Stomach (tissue), 9 donors: ENCODE measurements around the gene DDX53. TPM values are rescaled to one million over a fixed set of nuclear protein-coding genes. Genes with fewer than 3 reads are reported as not detected.

Experiments used
- DNase-seq, 2 donors: peaks; one replicate each; pipeline versions ENCODE4 v3.0.0 to v3.0.0-alpha.2; 2013 to 2019
- H3K27ac ChIP-seq, 5 donors: fragments of 200-600 bp in 4 of 5; sonication (generic) in 4 of 5; one replicate each; pipeline ENCODE4 v1.5.1; 2013 to 2019; ENCODE audit warnings: mild to moderate bottlenecking in 1 of 5, moderate library complexity in 1 of 5
- H3K27me3 ChIP-seq, 3 donors: fragments of 200-600 bp; sonication (generic); one replicate each; pipeline ENCODE4 v1.5.1; 2017 to 2019; ENCODE audit warnings: mixed run types in 1 of 3
- H3K36me3 ChIP-seq, 4 donors: fragments of 200-600 bp; sonication (generic); 1 replicate in 3 of 4; 2 replicates in 1 of 4; pipeline ENCODE4 v1.5.1; 2016 to 2019
- H3K4me1 ChIP-seq, 4 donors: fragments of 200-600 bp; sonication (generic); one replicate each; pipeline ENCODE4 v1.5.1; 2016 to 2019
- H3K4me3 ChIP-seq, 4 donors: fragments of 200-600 bp; sonication (generic) in 3 of 4; one replicate each; pipeline ENCODE4 v1.5.1; 2016 to 2019; ENCODE audit warnings: mild to moderate bottlenecking in 1 of 4
- H3K9me3 ChIP-seq, 4 donors: fragments of 200-600 bp; sonication (generic); one replicate each; pipeline ENCODE4 v1.5.1; 2016 to 2019
- CTCF ChIP-seq, 7 experiments: fragments of 450-650 bp in 4 of 7; fragments of 200-600 bp in 3 of 7; sonication (generic) in 3 of 7; IDR thresholded peaks; one replicate each; pipeline ENCODE4 v1.5.1; 2016 to 2019; ENCODE audit warnings: antibody characterized with exemption in 7 of 7, control low read depth in 2 of 7, mild to moderate bottlenecking in 1 of 7
- EP300 ChIP-seq: sonication (generic); formaldehyde crosslinking; IDR thresholded peaks from one replicate; pipeline ENCODE4 v1.6.1; 2017; ENCODE audit warnings: antibody characterized with exemption
- POLR2A ChIP-seq, 4 donors: fragments of 450-650 bp; IDR thresholded peaks; one replicate each; pipeline ENCODE4 v1.6.1; 2016; ENCODE audit warnings: antibody characterized with exemption in 4 of 4, control low read depth in 2 of 4, mild to moderate bottlenecking in 1 of 4, moderate library complexity in 1 of 4
- POLR2AphosphoS5 ChIP-seq, 3 donors: sonication (generic); formaldehyde crosslinking; IDR thresholded peaks; one replicate each; pipeline ENCODE4 v1.6.1; 2016; ENCODE audit warnings: antibody characterized with exemption in 3 of 3
- whole genome bisulfite sequencing, 5 donors: extraction: QIAGEN DNeasy Blood & Tissue Kit in 3 of 5; methylation state at CpG; one replicate each; pipeline versions ENCODE4 v1.1.5 to v1.1.7; 2013 to 2018; 5-methylcytosine and 5-hydroxymethylcytosine counted together
- intact Hi-C: fragments of 100-400 bp; cut with DNase I; formaldehyde crosslinking; loops from one replicate; pipeline ENCODE4 v1.15.1; 2023; ENCODE audit warnings: low total_unique reads
- polyA plus RNA-seq, 3 donors: library from polyadenylated mRNA; stranded (reverse); fragments of 200-250 nt; gene quantifications; one replicate each; pipeline ENCODE4 v1.2.3, GENCODE V29; 2013
- total RNA-seq, 5 donors: library from RNA; depleted of rRNA; stranded (reverse); fragments of >200 nt; gene quantifications; one replicate each; pipeline versions ENCODE4 v1.1.0 to v1.2.3, GENCODE V29; 2014 to 2016
- donor health status: healthy with polysubstance abuse.
- donor health status: Bipolar disorder and iron deficiency.
- donor health status: healthy.

DDX53 gene
- total and polyA plus RNA-seq, 8 donors: not detected

DNA sequence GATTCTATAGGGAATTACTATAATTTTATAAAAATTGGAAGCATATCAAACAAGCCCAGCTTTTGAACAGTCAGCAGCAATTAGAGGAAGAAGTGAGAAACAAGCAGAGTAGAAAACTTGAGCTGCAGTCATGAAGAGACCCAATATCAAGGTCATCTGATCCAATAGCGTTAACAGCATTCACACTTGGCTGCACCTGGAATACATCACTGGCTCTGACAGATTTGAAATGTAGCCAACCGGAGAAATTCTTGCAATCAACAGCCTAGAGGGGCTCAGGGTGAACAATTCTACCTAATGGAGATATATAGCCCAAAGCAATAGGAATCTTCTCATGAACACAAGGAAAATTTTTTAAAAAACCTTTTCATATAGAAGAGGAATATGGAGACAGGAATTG lies 13.6 kb downstream of the DDX53 start:
- Histone ChIP-seq H3K27me3 (no peaks in the 10 kb centered on the region), H3K4me3 (no peak overlapping the region), H3K36me3 (no peaks in the 10 kb centered on the region), H3K9me3 (no peaks in the 10 kb centered on the region), H3K27ac (no peak overlapping the region), H3K4me1 (no peaks in the 10 kb centered on the region)
- intact Hi-C loops: no loop called here
- no peak for TF ChIP-seq CTCF (IDR thresholded peaks at IDR 0.05)
- no peak for TF ChIP-seq POLR2A (IDR thresholded peaks at IDR 0.05)
- TF ChIP-seq EP300: no peak
- TF ChIP-seq POLR2AphosphoS5 (IDR thresholded peaks at IDR 0.05): no peak
- WGBS, 5 donors: 55 to 79% (median 66%) methylated on average over 2 of the region's 2 CpGs
- DNase-seq: peak in 1 of 2 donors; percentile 1

DNA sequence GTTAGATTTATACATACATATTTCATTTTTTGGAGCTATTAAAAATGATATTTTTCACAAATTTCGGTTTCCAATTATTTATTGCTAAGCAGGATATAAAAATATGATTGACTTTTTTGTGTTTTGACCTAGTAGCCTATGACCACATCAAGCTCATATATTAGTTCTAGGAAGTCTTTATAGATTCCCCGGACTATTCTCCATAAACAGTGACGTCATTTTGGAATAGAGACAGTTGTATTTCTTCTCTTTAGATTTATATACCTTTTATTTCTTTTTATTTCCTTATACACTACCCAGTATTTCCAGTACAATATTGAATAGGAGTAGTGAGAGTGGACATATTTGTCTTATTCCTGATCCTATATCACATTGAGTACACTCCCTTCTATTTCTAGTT lies 31.8 kb downstream of the DDX53 start:
- Histone ChIP-seq H3K4me3 (no peak overlapping the region), H3K36me3 (no peaks in the 10 kb centered on the region), H3K4me1 (no peaks in the 10 kb centered on the region), H3K27ac (no peak overlapping the region), H3K9me3 (no peaks in the 10 kb centered on the region), H3K27me3 (no peaks in the 10 kb centered on the region)
- intact Hi-C loops: no loop called here
- WGBS, 5 donors: 49 to 76% (median 65%) methylated on average over 3 of the region's 3 CpGs
- no peak for DNase-seq
- TF ChIP-seq POLR2AphosphoS5 (IDR thresholded peaks at IDR 0.05) (no peak), EP300 (no peak), CTCF (IDR thresholded peaks at IDR 0.05) (no peak), POLR2A (IDR thresholded peaks at IDR 0.05) (no peak)

DNA sequence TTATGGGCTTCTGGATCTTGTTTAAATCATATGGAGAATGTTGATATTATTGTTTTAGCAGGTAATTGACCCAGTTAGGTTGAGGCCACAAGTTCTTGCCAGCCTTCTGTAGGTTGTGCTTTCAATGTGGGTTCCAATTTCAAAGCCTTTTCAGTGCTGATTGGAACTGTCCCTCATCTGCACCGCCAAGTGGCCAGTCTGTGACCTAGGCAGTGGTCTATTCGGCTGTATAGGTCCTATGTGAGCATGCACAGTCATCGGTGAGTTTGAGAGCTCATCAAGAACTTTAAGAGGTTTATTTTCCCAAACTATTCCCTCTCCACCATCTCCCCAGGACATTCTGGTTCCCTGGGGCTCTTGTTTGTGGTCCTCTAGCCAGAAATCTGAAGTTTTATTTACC lies 35.7 kb downstream of the DDX53 start:
- no peak for DNase-seq
- H3K9me3 ChIP-seq: no peaks in the 10 kb centered on the region
- no peak overlapping the region for H3K4me3 ChIP-seq
- no peaks in the 10 kb centered on the region for H3K36me3 ChIP-seq
- WGBS, 5 donors: 36 to 82% (median 81%) methylated on average over 3 of the region's 3 CpGs
- H3K27me3 ChIP-seq: no peaks in the 10 kb centered on the region
- intact Hi-C loops: no loop called here
- no peak for TF ChIP-seq CTCF (IDR thresholded peaks at IDR 0.05)
- no peak for TF ChIP-seq POLR2AphosphoS5 (IDR thresholded peaks at IDR 0.05)
- TF ChIP-seq POLR2A (IDR thresholded peaks at IDR 0.05): no peak
- no peak for TF ChIP-seq EP300
- no peaks in the 10 kb centered on the region for H3K4me1 ChIP-seq
- no peak overlapping the region for H3K27ac ChIP-seq

DNA sequence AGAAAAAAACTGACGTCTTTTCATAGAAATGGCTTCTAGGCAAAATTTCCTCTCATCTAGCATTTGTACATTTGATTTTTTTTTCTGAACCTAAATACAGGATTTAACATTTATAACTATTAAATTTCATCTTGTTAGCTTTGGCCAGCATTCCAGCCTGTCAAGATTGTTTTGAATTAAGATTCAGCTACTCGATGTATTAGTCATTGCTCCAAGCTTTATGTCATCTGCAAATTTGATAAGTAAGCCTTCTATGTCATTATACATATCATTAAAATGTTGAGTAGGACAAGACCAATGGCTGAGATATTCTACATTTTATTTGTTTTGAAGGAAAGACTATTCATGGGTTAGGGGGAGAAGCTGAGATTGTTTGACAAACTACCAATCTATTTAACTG lies 46.7 kb downstream of the DDX53 start:
- H3K9me3 ChIP-seq: no peaks in the 10 kb centered on the region
- WGBS, 5 donors: 69 to 78% (median 74%) methylated on average over 2 of the region's 2 CpGs
- no peak for TF ChIP-seq EP300
- TF ChIP-seq POLR2AphosphoS5 (IDR thresholded peaks at IDR 0.05): no peak
- no peak for TF ChIP-seq POLR2A (IDR thresholded peaks at IDR 0.05)
- no peak for TF ChIP-seq CTCF (IDR thresholded peaks at IDR 0.05)
- H3K4me1 ChIP-seq: no peaks in the 10 kb centered on the region
- H3K27me3 ChIP-seq: no peaks in the 10 kb centered on the region
- no peaks in the 10 kb centered on the region for H3K36me3 ChIP-seq
- no peak for DNase-seq
- intact Hi-C loops: no loop called here
- H3K27ac ChIP-seq: no peak overlapping the region
- no peak overlapping the region for H3K4me3 ChIP-seq
